ENCODE measurements around the gene C11orf68. TPM values are rescaled to one million over a fixed set of nuclear protein-coding genes. Genes with fewer than 3 reads are reported as not detected.

Gene C11orf68
- total RNA-seq, 1 experiment from 2014 or later: 36.5 TPM

GRCh38 chr11:65947133-65947532, 28.3 kb upstream of the C11orf68 start:
- Histone ChIP-seq H3K36me3 (ENCODE audit: low read depth) (no peaks in the 10 kb centered on the region), H3K4me2 (no peak overlapping the region), H3K9me3 (ENCODE audit: insufficient read depth, low read depth) (no peaks in the 10 kb centered on the region), H3K79me2 (ENCODE audit: low read depth) (no peaks in the 10 kb centered on the region), H4K20me1 (ENCODE audit: insufficient read depth) (no peaks in the 10 kb centered on the region), H3K9me2 (ENCODE audit: insufficient read depth) (no peaks in the 10 kb centered on the region), H3F3A (ENCODE audit: insufficient read depth, low read depth) (no peaks in the 10 kb centered on the region), H3K27ac (no peak overlapping the region), H3K4me1 (replicated peaks; ENCODE audit: insufficient read depth) (no peaks in the 10 kb centered on the region), H2AFZ (no peak overlapping the region), H3K27me3 (ENCODE audit: insufficient read depth, low read depth) (0 out of 2 replicates have a peak, but pooled peaks cover 6% of the 10 kb centered on the region), H3K4me3 (no peak overlapping the region)
- no peak for DNase-seq
- CTCF ChIA-PET: no interaction called here
- intact Hi-C loops (cut with micrococcal nuclease; ENCODE audit: unreplicated experiment): no loop called here
- BruUV-seq (replicated peaks): no TSS peak
- POLR2A ChIA-PET (ENCODE audit: unreplicated experiment): no interaction called here
- no peak for TF ChIP-seq EZH2 (IDR thresholded peaks at IDR 0.05; ENCODE audit: low read depth)
- no peak for TF ChIP-seq CTCF (conservative IDR thresholded peaks at IDR 0.05)

GRCh38 chr11:65946655-65947054, 27.8 kb upstream of the C11orf68 start:
- no peak for TF ChIP-seq CTCF (conservative IDR thresholded peaks at IDR 0.05)
- TF ChIP-seq EZH2 (IDR thresholded peaks at IDR 0.05; ENCODE audit: low read depth): no peak
- no peaks in the 10 kb centered on the region for H3K9me2 ChIP-seq (ENCODE audit: insufficient read depth)
- no TSS peak for BruUV-seq (replicated peaks)
- no peaks in the 10 kb centered on the region for H3K79me2 ChIP-seq (ENCODE audit: low read depth)
- H3K4me2 ChIP-seq: no peak overlapping the region
- no peaks in the 10 kb centered on the region for H3F3A ChIP-seq (ENCODE audit: insufficient read depth, low read depth)
- no peaks in the 10 kb centered on the region for H3K9me3 ChIP-seq (ENCODE audit: insufficient read depth, low read depth)
- no peak overlapping the region for H2AFZ ChIP-seq
- H3K27me3 ChIP-seq (ENCODE audit: insufficient read depth, low read depth): 0 out of 2 replicates have a peak, but pooled peaks cover 6% of the 10 kb centered on the region
- ChIA-PET POLR2A (ENCODE audit: unreplicated experiment) (no interaction called here), CTCF (no interaction called here)
- H3K4me3 ChIP-seq: no peak overlapping the region
- H3K36me3 ChIP-seq (ENCODE audit: low read depth): no peaks in the 10 kb centered on the region
- DNase-seq: no peak
- no peak overlapping the region for H3K27ac ChIP-seq
- H3K4me1 ChIP-seq (replicated peaks; ENCODE audit: insufficient read depth): no peaks in the 10 kb centered on the region
- no peaks in the 10 kb centered on the region for H4K20me1 ChIP-seq (ENCODE audit: insufficient read depth)
- intact Hi-C loops (cut with micrococcal nuclease; ENCODE audit: unreplicated experiment): no loop called here

GRCh38 chr11:65945941-65946558, 27.2 kb upstream of the C11orf68 start:
- H3K4me2 ChIP-seq: no peak overlapping the region
- POLR2A ChIA-PET (ENCODE audit: unreplicated experiment): no interaction called here
- no peak overlapping the region for H3K27ac ChIP-seq
- no peak overlapping the region for H3K4me3 ChIP-seq
- no peaks in the 10 kb centered on the region for H4K20me1 ChIP-seq (ENCODE audit: insufficient read depth)
- no peak for DNase-seq
- CTCF ChIA-PET: no interaction called here
- H2AFZ ChIP-seq: no peak overlapping the region
- TF ChIP-seq EZH2 (IDR thresholded peaks at IDR 0.05; ENCODE audit: low read depth): no peak
- TF ChIP-seq CTCF (conservative IDR thresholded peaks at IDR 0.05): no peak
- H3K9me2 ChIP-seq (ENCODE audit: insufficient read depth): no peaks in the 10 kb centered on the region
- H3K36me3 ChIP-seq (ENCODE audit: low read depth): no peaks in the 10 kb centered on the region
- no peaks in the 10 kb centered on the region for H3K79me2 ChIP-seq (ENCODE audit: low read depth)
- intact Hi-C loops (cut with micrococcal nuclease; ENCODE audit: unreplicated experiment): no loop called here
- 0 out of 2 replicates have a peak, but pooled peaks cover 6% of the 10 kb centered on the region for H3K27me3 ChIP-seq (ENCODE audit: insufficient read depth, low read depth)
- no peaks in the 10 kb centered on the region for H3K9me3 ChIP-seq (ENCODE audit: insufficient read depth, low read depth)
- no TSS peak for BruUV-seq (replicated peaks)
- no peaks in the 10 kb centered on the region for H3K4me1 ChIP-seq (replicated peaks; ENCODE audit: insufficient read depth)
- H3F3A ChIP-seq (ENCODE audit: insufficient read depth, low read depth): no peaks in the 10 kb centered on the region
